Omental fat pad (tissue), 4 donors: ENCODE results near the gene TDRD12. TPM values are rescaled to one million over a fixed set of nuclear protein-coding genes. Genes with fewer than 3 reads are reported as not detected.

ENCODE experiments used
- ATAC-seq: fragments of 150-250 bp; one replicate; pipeline ENCODE4 v1.9.1; 2016; ENCODE audit warnings: mild to moderate bottlenecking, moderate library complexity; ENCODE audit not compliant: low FRiP score
- DNase-seq: peaks from one replicate; pipeline ENCODE4 v3.0.0-alpha.2; 2019; ENCODE audit warnings: low spot score
- CTCF ChIP-seq, 3 donors: fragments of 450-650 bp; IDR thresholded peaks; one replicate each; pipeline ENCODE4 v1.5.1; 2016 to 2017; ENCODE audit warnings: antibody characterized with exemption in 3 of 3, mild to moderate bottlenecking in 3 of 3, moderate library complexity in 2 of 3
- total RNA-seq, 4 donors: library from RNA; depleted of rRNA; stranded (reverse); fragments of >200 nt; gene quantifications; one replicate each; pipeline ENCODE4 v1.1.0, GENCODE V29; 2016

TDRD12 gene
- total RNA-seq, 4 donors from 2014 or later = 0.50 to 1.3 TPM; not detected in 2

- no peak for TF ChIP-seq CTCF (IDR thresholded peaks at IDR 0.05)
- DNase-seq (no peak), ATAC-seq (no peak)
Measured at GRCh38 chr19:32824191-32824751, 104.7 kb downstream of the TDRD12 start.

DNA sequence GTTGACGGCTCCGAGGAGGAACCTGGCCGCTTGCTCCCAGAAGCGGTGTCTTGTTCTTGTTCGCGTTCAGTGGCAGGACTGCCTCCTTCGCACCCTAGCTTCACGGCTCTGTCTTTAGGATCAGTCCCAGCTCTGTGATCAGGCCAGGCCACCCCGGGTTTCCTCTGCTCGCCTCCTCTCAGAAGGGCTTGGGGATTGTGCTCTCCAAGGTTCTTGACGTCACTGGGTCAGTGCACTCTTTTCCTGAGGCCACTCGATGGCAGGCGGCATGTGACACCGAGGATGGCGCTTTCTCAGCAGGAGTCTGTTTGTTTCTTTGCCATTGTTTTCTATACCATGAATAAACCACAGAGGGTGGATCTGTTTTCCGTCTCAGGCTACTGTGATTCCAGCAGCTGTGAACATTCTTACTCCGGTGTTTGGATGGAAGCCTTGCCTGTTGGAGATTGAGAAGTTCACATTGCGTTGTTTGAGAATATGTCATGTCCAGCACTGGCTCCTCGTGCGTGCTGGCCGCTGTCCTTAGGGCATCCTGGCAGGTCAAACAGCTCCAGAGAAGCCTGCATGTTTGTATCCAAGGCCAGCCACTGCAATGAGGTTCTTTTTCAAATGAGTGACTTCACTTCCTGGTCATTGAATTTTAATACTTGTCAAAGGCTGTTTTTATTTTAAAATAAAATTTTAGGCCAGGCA lies 105.5 kb downstream of the TDRD12 start:
- DNase-seq (no peak), ATAC-seq (no peak)
- TF ChIP-seq CTCF (IDR thresholded peaks at IDR 0.05) = no peak

GRCh38 chr19:32828139-32828538 lies 108.6 kb downstream of the TDRD12 start:
- no peak for DNase-seq
- ATAC-seq = no peak
- no peak for TF ChIP-seq CTCF (IDR thresholded peaks at IDR 0.05)

DNA sequence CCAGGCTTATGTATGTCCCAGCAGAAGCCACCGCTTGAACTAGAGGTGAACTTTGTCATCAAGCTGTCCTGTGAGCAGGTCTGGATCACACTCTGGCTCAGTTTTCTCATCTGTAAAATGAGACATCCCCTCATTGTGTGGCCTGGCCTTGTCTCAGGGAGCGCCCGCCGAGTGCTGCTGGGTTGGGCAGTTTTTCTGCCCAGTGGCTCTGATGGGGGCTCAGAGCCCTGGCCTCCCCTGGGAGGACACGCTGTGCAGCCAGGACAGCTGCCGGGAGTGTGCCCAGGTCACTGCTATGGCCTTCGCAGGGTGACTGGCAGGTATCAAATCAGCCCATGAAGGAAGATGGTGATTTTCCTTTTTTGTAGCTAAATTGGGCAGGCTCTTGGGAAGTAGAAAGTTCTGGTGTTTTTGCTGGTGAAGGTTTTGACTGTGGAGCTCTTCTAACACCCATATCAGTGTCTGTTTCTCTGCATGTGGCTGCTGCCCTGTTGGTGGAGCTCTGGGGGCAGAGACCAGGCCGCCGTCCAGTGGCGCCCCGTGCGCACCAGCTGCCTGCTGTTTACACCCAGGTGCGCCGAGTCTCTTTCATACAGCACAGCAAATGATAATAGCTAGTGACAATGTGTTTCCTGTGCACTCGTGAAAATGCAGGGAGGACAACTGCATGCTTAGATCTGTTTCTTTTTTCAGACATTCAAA lies 109.2 kb downstream of the TDRD12 start:
- DNase-seq (no peak), ATAC-seq (no peak)
- no peak for TF ChIP-seq CTCF (IDR thresholded peaks at IDR 0.05)

DNA sequence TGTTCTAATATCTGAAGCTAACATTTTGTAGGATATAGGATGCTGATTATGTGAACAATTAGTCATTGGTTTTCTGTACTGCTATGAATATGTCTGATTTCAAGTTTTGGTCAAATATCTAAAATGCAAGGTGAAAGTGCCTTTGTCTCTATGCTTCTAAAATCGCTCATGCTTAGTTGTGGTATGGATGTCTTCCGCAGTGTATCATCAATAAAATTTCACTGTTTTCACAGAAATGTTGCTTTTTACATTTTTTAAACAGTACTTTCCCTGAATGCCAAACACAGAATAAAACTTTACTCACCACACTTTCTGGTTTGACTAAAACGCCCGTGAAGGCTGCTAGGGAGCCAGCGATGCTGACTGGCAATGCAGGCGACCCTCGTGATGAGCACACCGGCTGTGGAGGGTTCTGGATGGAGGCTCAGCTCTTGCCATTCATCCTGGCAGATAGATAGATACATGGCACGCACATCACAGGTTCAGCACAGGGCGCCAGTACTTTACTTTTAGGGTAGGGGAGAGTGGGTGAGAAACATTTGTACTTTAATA lies 109.9 kb downstream of the TDRD12 start:
- no peak for DNase-seq
- no peak for TF ChIP-seq CTCF (IDR thresholded peaks at IDR 0.05)
- no peak for ATAC-seq

DNA sequence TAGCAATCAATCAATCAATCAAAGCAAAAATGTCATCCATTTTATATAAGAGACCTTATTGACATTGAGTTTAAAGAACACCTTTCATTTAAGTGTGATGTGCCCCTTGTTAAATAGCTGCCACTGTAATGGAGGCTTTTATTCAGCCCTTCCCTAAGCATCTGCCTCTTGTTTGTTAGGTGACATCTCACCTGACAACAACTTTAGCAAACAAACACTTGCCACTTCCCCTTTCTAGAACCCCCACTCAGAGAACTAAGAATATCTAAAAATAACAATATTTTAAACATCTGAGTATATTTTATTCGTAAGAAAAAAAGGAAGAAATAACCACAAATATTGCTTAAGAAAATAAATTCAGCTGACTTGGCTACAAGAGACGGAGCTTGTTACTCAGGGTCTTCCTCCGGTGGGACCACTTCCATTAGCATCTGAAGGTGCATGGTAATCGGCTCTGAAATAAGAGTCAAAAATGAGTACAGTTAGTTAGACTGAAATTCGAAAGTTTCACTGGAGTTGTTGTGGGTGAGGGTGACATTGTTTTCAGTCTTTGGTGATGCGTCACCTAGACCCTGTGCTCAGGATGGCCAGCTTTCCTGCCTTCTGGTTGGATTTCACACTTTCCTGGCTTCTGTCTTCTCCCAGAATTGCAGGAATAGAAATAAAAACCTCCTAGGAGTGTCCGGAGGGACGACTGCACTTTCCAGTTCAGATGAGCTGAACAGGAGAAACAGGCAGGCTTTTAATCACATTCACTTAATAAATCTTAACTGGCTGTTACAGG lies 110.9 kb downstream of the TDRD12 start:
- no peak for TF ChIP-seq CTCF (IDR thresholded peaks at IDR 0.05)
- ATAC-seq = no peak
- DNase-seq = no peak
